Epithelial cell of esophagus (primary cell): ENCODE data around the gene CUTA.
"Not testable (repeated sequence)": the region's sequence is repeated elsewhere in the genome, so short reads cannot be mapped to it uniquely, and the experiment has no call there.

Experiments used
- DNase-seq: peaks from one replicate; pipeline ENCODE4 v3.0.0; 2010; ENCODE audit warnings: low read depth
- H3K4me3 ChIP-seq: 2 replicates; pipeline ENCODE4 v1.5.1; 2011; ENCODE audit warnings: mild to moderate bottlenecking, low read length, control low read depth
- CTCF ChIP-seq: IDR thresholded peaks from 2 replicates; pipeline ENCODE4 v1.5.1; 2011; ENCODE audit warnings: low read depth, mild to moderate bottlenecking, low read length, control low read depth, inconsistent platforms; ENCODE audit not compliant: insufficient read depth; ENCODE audit errors: missing control alignments

The CUTA gene

GRCh38 chr6:33383427-33384185 is 34.3 kb downstream of the CUTA start:
- no peak overlapping the region for H3K4me3 ChIP-seq
- TF ChIP-seq CTCF: no peak
- DNase-seq: no peak

GRCh38 chr6:33380272-33380981 is 37.5 kb downstream of the CUTA start:
- peak; percentile 23 for DNase-seq
- TF ChIP-seq CTCF: no peak
- no peak overlapping the region for H3K4me3 ChIP-seq

- H3K4me3 ChIP-seq, DNase-seq: not testable (repeated sequence)
Measured at GRCh38 chr6:33379184-33379583, 38.7 kb downstream of the CUTA start.

GRCh38 chr6:33377171-33377570 is 40.7 kb downstream of the CUTA start:
- no peak overlapping the region for H3K4me3 ChIP-seq
- no peak for DNase-seq
- no peak for TF ChIP-seq CTCF

- DNase-seq: peak; percentile 82
- H3K4me3 ChIP-seq: no peak overlapping the region
- TF ChIP-seq CTCF: no peak
Measured at GRCh38 chr6:33375143-33375671, 42.7 kb downstream of the CUTA start.

- TF ChIP-seq CTCF: no peak
- peak; percentile 36 for DNase-seq
- H3K4me3 ChIP-seq: no peak overlapping the region
Measured at GRCh38 chr6:33373960-33374910, 43.7 kb downstream of the CUTA start.
